Stimulated activated CD8-positive, alpha-beta memory T cell treated with anti-CD3 and anti-CD28 coated beads, Interleukin-4, amount 100 ng/mL, for 1 hour (primary cell): Measurements from ENCODE around the gene IL17RE.
"Not testable (repeated sequence)": the region's sequence is repeated elsewhere in the genome, so short reads cannot be mapped to it uniquely, and the experiment has no call there.

Experiments used
- DNase-seq, 2 donors: peaks; one replicate each; pipeline ENCODE4 v3.0.0-alpha.2; 2020; ENCODE audit warnings: low read depth in 2 of 2, low spot score in 1 of 2

The IL17RE gene

DNA sequence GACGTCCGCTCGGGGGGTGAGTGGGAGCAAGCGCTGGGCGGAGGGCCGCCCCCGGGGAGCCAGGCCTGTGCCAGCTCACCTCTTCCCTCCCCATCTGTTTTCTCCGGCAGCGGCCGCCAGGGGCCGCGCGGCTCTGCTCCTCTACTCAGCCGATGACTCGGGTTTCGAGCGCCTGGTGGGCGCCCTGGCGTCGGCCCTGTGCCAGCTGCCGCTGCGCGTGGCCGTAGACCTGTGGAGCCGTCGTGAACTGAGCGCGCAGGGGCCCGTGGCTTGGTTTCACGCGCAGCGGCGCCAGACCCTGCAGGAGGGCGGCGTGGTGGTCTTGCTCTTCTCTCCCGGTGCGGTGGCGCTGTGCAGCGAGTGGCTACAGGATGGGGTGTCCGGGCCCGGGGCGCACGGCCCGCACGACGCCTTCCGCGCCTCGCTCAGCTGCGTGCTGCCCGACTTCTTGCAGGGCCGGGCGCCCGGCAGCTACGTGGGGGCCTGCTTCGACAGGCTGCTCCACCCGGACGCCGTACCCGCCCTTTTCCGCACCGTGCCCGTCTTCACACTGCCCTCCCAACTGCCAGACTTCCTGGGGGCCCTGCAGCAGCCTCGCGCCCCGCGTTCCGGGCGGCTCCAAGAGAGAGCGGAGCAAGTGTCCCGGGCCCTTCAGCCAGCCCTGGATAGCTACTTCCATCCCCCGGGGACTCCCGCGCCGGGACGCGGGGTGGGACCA is 30.4 kb downstream of the IL17RE start:
- peak; percentile 60 to 80 for DNase-seq

DNA sequence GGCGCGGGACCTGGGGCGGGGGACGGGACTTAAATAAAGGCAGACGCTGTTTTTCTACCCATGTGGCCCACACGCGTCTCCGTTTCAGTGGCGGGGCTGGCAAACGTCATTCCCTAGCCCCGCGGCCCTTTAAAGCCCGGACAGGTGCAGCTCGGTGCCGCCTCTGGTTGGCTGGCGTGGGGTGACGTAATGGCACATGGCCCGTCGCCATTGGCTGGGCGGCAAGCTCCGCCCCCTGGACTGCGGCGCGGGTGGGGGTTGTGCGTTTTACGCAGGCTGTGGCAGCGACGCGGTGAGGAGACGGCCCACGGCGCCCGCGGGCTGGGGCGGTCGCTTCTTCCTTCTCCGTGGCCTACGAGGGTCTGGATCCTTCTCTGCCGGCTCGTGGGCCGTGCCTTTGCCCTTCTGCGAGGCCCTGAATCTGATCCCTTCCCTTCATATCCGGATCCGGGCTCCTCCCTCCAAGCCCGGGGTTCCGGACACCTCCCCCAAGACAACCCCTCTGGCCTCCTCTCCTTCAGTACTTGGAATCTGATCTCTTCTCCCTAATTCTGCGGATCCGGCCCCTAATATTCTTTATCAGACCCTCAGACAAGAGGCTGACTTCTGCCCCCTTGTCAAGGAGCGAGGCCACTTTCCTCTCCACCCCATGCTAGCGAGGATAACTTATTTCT is 31.1 kb downstream of the IL17RE start, which contains the start of gene CRELD1:
Gene CRELD1 (plus strand): TSS at position 274 of the 674 bp plus-strand sequence. CDS start 605 bp downstream, outside the sequence.
- peak; percentile 95 to 96 for DNase-seq

DNA sequence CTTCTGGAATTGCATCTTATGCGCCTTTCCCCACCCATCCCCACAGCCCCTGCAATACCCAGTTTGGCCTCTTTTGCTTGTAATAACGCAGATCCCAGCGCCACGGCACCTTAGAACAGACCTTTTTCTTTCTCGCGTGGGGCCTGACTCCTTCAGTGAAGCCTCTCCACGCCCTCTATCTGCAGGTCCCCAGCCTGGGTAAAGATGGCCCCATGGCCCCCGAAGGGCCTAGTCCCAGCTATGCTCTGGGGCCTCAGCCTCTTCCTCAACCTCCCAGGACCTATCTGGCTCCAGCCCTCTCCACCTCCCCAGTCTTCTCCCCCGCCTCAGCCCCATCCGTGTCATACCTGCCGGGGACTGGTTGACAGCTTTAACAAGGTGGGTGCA is 31.6 kb downstream of the IL17RE start:
- no peak for DNase-seq

- no peak for DNase-seq
Measured at GRCh38 chr3:9934993-9935392, 32.3 kb downstream of the IL17RE start.

- no peak for DNase-seq
Measured at GRCh38 chr3:9935966-9936510, 33.4 kb downstream of the IL17RE start.

- DNase-seq: no peak
Measured at GRCh38 chr3:9937486-9938238, 35.0 kb downstream of the IL17RE start.

GRCh38 chr3:9938966-9939365 is 36.3 kb downstream of the IL17RE start:
- no peak for DNase-seq

DNA sequence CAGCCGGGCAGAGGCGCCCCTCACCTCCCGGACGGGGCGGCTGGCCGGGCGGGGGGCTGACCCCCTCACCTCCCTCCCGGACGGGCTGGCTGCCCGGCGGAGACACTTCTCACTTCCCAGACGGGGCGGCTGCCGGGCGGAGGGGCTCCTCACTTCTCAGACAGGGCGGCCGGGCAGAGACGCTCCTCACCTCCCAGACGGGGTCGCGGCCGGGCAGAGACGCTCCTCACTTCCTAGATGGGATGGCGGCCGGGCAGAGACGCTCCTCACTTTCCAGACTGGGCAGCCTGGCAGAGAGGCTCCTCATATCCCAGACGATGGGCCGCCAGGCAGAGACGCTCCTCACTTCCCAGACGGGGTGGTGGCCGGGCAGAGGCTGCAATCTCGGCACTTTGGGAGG is 37.3 kb downstream of the IL17RE start:
- not testable (repeated sequence) for DNase-seq

DNA sequence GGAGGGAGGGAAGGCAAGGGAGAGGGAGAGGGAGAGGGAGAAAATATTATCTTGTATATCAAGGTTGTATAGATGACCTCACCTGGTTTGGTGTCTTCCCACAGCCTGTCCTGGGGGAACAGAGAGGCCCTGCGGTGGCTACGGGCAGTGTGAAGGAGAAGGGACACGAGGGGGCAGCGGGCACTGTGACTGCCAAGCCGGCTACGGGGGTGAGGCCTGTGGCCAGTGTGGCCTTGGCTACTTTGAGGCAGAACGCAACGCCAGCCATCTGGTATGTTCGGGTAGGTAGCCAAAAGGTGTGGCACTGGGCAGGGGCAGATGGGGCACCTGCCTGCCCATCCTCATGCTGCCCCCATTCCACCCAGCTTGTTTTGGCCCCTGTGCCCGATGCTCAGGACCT is 38.1 kb downstream of the IL17RE start:
- no peak for DNase-seq

DNA sequence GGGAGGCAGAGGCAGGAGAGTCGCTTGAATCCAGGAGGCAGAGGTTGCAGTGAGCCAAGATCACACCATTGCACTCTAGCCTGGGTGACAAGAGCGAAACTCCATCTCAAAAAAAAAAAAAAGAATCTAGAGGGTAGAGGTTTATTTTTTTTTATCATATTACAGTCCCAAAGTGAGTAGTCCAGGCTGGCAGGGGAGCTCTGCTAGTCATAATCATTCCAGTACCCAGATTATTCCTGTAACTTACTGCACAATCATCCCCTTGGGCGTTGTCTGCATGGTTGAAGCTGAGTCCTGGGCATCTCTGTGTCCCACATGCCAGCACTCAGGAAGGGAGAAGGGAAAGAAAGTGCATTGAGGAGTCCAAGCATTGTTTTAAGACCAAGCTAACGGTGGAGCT is 39.5 kb downstream of the IL17RE start:
- no peak for DNase-seq

DNA sequence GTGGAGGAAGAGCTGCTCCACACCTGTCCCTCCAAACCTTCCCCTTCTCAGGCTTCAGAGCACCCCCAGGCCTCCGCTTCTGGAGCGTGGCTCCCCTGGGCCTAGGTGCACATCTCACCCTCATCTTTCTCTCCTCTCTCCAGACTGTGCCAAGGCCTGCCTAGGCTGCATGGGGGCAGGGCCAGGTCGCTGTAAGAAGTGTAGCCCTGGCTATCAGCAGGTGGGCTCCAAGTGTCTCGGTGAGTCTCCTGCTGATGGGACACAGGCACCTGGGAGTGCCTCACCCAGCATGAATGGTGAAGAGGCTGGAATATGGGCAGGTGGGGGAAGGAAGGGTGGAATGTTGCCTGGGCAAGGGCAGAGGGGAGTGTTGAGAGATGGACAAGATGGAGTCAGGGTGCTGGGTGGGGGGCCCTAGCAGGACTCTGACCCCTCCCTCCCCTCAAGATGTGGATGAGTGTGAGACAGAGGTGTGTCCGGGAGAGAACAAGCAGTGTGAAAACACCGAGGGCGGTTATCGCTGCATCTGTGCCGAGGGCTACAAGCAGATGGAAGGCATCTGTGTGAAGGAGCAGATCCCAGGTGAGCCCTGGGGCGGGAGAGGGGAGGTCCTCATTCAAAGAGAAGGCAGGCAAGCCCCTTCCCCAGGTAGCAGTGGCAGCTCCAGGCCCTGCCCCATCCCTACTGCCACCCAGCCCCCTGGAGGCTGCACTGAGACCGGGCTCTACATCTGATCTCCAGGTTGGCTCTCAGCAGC is 40.5 kb downstream of the IL17RE start:
- no peak for DNase-seq

- DNase-seq: no peak
Measured at GRCh38 chr3:9944271-9944670, 41.6 kb downstream of the IL17RE start.

- no peak for DNase-seq
Measured at GRCh38 chr3:9945358-9945757, 42.7 kb downstream of the IL17RE start.

DNA sequence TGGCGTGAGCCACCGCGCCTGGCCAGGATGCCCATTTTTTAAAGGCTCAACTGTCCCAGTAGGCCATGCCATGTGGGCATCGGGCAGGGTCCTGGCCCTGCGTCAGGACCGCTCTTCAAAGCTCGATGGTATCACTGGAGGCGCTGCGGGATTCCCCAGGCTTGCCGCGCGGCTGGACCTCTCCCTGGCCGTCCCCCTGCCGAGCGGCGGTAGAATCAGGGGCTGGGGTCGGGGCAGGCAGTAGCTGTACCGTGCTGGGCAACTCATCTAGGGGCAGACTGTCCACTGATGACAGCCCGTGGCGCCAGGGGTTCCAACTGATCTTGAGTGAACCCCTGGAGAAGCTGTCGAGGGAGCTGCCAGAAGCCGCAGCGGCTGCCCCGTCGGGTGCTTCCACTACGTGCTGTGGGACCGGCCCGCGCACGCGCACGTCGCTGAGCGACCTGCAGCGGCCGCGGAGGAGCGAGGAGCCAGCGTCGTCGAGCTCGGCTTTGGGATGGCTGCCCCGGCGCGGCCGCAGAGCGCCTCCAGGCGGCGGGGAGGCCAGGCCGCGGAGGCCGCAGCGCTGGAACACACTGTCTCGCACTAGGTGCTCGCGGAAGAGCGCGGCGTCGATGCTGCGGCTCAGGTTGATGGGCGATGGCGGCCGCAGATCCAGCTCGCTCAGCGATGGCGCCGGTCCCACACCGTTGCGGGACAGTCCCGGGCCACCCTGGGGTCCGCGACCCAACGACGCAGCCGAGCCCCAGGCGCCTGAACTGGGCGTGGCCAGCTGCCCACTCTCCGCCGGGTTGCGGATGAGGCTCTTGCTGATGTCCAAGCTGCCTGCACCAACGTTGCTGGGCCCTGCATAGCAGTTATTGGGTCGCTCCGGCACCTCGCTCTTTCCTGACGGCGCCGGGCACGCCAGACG is 43.7 kb downstream of the IL17RE start:
- peak; percentile 50 to 59 for DNase-seq

DNA sequence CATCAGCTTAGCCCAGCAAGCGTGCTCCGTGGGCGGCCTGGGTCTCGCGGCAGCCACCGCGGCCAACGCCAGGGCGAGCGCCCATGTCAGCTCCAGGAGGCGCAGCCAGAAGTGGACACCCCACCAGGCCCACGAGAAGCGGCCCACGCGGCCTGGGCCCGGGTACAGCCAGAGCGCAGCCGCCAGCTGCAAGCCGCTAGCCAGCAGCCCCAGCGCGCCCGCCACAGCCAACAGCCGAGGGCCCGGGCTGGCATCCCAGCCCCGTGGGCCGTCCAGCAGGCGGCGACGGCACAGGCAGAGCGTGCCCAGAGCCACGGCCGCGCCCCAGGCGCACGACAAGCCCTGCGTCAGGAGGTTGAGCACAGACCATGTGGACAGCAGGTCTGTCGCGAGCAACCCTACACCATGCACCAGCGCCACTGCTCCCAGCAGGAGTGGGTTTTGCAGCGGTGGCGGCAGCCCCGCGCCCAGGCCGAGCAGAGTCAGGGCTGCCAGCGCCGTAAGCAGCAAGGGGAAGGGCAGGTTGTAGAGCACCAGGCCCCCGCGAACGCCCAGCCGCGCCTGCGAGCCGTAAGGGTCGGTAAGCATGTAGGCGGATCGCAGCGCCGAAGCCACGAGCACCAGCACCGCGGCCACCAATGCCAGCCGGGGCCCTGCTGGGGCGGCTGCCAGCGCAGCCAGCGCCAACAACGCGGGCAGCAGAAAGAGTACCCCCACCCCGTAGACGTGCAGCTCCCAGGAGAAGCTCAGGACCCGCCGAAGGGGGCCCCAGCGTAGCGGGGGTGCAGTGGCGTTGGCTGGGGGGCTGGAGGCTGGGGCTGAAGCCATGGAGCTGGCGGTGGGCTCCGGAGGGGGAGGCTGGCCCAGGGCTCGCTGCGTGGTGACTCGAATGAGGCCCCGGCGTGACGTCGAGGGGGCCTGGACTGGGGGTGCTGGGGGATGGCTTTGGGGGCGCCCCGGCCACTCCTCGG is 44.7 kb downstream of the IL17RE start:
- DNase-seq: no peak

GRCh38 chr3:9948586-9948985 is 45.9 kb downstream of the IL17RE start:
- DNase-seq: no peak

DNA sequence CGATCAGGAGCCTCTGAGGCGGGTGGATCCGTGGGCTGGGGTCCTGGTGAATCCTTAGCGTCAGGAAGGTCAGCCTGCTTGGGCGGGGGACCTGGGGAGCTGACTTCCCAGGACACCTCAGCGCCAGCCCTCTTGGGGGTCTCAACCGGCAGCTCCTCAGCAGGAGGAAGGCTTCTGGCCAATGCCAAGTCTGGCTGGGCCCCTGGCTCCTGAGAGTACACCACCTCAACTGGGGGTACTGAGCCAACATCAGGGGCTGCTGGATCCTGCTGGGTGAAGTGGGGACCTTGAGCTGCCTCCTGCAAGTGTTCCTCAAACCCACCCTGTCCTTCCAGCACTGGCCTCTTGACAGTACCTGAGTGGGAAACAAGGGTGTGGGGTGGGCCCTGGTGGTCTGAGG is 46.5 kb downstream of the IL17RE start:
- no peak for DNase-seq

GRCh38 chr3:9949626-9950025 is 47.0 kb downstream of the IL17RE start:
- DNase-seq: no peak

DNA sequence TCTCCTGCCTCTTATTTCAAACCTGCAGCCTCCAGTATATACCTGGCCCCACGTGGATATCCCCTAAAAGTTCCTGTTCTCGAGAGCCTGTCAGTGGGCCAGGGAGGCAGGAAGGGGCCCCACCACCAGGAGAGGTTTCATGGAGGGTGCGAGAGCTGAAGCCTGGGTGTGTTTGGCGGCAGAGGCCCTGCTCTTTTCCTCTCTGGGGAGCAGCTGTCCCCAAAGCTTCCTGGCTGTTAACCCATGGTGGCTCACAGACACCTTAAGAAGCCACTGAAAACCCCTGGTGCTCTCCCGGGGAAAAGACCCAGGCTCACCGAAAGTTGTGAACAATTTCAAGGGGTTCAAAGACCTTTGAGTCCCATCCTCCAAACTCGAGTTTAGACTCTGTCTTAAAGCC is 48.5 kb downstream of the IL17RE start:
- DNase-seq: no peak
